Stimulated activated CD4-positive, alpha-beta T cell treated with anti-CD3 and anti-CD28 coated beads, Interleukin-1b, Interleukin-23, amount 100 ng/mL, for 24 hours (primary cell): ENCODE measurements around the gene CFL2.
"Not testable (repeated sequence)": the region's sequence is repeated elsewhere in the genome, so short reads cannot be mapped to it uniquely, and the experiment has no call there.

Source experiments
- DNase-seq, 4 experiments: peaks; one replicate each; pipeline ENCODE4 v3.0.0-alpha.2; 2020; ENCODE audit warnings: low read depth in 4 of 4, low spot score in 1 of 4

The CFL2 gene

DNA sequence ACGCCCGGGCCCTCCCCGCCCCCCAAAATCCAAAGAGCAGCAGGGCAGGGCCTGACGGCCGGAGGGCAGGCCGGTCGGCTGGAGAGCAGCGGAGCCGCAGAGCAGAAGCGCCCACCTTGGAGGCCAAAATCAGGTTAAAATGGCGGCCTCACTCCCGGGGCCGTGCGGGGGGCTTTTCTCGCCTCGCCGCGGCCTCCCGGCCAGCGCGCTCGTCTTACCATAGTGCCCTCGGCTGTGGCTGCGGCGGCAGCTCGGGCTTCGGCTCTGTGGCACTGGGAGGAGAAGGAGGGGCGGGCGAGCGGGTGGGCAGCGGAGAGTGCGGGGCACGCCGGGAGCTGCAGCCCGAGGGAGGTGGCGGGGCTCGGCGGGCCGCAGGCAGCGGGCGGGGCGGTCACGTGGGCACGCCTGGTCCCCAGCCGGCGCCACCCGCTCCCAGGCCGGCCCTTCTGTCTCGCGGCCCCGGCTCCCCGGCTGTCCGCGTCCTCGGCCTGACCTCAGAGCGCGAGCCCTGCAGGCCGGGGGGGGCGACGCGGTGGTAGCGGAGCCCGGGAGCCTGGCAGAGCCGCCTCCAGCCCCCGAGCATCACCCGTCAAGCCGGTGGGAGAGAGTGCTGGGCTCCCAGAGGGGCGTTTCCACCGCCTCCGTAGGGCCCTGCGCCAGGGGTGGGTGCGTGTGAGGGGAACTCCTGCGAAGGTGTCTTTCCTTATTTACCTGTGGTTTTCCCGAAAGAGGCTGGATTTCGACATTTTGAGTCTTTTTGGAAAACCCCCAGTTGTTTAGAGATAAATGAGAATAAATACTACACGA is at the start of gene CFL2:
CFL2 (minus strand) TSS at position 274 of the 807 bp plus-strand sequence; CDS start at position 221, 53 bp downstream.
- peak; percentile 21 to 68 (median 49) for DNase-seq

GRCh38 chr14:34755215-34755614 is 40.8 kb upstream of the CFL2 start:
- DNase-seq: no peak

DNA sequence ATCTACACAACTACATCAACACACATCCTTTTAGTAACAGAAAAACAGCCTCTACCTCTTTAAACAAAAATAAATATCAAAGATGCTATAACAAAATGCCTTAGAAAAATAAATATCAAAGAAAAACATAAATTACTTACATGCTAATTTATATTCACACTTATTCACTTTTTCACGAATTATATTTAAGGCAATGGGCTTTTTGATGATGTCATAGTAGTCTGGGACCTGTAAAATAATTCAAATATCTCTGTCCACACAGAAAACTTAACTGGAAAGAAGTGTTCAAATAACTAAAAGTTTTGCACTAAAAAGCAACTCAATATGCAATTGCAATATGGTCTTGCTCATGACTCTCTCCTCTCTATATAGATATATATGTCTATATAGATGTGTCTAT is 40.3 kb upstream of the CFL2 start:
- DNase-seq: no peak

- no peak for DNase-seq
Observed at GRCh38 chr14:34750670-34751069, 36.3 kb upstream of the CFL2 start.

DNA sequence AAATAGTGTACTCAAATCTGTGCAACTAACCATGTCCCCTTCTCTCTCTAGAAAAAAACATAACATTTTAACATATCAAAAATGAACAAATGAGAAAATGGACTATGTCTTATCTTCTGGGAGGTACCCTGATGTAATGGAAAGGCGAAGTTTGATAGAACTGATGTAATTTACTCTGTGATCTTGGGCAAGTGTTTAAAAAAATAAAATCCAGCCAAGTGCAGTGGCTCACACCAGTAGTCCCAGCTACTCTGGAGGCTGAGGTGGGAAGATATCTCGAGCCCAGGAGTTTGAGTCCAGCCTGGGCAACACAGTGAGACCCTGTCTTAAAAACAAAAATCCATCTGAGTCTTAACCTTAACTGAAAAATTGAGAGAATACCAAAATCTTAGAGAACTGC is 35.8 kb upstream of the CFL2 start:
- no peak for DNase-seq

DNA sequence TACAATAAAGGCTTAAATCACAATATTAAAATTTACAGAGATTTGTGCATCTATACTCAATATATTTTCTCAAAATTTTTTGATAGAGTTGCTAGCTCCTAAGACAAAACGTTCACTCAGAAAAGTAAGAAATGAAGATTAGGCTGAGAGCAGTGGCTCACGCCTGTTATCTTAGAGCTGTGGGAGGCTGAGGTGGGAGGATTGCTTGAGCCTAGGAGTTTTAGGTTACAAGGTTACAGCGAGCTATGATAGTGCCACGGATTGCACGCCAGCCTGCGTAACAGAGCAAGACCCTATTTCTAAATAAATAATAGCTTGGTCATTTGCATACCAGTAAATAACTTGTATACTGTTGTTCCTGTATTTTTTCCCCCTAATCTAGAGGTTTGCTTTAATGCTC is 35.0 kb upstream of the CFL2 start:
- no peak for DNase-seq

DNA sequence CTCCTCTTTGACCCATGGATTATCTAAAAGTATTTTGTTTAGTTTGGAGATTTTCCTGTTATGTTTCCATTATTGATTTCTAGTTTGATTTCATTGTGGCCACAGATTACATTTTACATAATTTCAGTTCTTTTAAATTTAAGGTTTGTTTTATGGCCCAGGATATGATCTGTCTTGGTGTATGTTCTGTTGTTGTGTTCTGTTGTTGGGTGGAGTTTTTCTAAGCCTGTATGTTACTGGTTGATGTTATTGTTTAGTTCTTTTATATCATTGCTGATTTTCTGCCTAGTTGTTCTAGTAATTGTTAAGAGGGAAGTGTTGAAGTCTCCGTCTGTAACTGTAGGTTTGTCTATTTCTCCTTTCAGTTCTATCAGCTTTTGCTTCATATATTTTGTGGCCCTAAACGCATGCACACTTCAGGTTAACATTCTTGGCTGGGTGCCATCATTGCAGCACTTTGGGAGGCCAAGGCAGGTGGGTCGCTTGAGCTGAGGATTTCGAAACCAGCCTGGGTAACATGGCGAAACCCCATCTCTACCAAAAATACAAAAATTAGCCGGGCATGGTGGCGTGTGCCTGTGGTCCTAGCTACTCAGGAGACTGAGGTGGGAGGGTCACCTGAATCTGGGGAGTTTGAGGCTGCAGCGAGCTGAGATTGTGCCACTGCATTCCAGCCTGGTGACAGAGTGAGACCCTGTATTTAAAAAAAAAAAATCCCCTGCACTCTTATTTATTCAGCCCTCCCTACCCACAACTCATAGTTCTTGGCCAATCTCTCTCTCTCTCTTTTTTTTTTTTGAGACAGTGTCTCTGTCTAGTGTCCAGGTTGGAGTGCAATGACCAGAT is 28.1 kb upstream of the CFL2 start:
- DNase-seq: no peak

GRCh38 chr14:34741840-34742239 is 27.4 kb upstream of the CFL2 start:
- no peak for DNase-seq

- DNase-seq: not testable (repeated sequence)
Observed at GRCh38 chr14:34740139-34740538, 25.7 kb upstream of the CFL2 start.

DNA sequence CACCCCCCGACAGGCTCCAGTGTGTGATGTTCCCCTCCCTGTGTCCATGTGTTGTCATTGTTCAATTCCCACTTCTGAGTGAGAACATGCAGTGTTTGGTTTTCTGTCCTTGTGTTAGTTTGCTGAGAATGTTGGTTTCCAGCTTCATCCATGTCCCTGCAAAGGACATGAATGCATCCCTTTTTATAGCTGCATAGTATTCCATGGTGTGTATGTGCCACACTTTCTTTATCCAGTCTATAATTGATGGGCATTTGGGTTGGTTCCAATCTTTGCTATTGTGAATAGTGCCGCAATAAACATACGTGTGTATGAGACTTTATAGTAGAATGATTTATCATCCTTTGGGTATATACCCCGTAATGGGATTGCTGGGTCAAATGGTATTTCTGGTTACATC is 22.7 kb upstream of the CFL2 start:
- not testable (repeated sequence) for DNase-seq

DNA sequence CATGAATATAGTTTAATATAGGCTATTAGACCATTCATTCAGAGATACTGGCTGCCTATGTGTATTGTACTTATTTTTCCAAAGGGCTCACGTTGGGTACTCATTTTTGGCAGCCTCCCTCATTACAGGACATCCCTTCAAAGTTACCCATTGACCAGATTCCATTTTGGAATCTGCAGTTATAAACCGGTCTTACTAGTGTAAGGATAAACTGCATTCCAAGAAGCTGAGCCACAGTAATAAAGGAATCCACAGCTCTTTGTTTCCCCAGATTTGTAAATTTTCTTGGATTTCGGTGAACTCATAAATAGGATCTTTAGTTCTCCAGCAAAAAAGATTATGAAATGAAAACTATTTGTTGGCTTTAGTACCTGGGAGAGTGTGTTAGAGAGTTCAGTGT is 18.9 kb upstream of the CFL2 start:
- DNase-seq: no peak

DNA sequence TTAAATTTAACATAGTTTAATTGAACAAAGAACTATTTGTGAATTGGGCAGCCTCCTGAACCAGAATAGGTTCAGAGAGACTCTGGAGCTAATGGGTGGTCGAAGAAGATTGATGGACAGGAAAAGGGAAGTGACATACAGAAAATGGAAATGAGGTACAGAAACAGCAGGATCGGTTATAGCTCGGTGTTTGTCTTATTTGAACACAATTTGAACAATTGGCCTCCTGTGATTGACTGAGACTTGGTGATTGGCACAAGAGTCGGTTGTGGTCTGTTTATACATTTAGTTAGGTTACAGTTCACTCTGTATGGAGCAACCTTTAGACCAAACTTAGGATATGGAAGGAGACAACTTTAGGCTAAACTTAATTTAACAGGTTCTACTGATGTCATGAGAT is 18.4 kb upstream of the CFL2 start:
- DNase-seq: no peak

- DNase-seq: no peak
Observed at GRCh38 chr14:34723867-34724266, 9.5 kb upstream of the CFL2 start.

DNA sequence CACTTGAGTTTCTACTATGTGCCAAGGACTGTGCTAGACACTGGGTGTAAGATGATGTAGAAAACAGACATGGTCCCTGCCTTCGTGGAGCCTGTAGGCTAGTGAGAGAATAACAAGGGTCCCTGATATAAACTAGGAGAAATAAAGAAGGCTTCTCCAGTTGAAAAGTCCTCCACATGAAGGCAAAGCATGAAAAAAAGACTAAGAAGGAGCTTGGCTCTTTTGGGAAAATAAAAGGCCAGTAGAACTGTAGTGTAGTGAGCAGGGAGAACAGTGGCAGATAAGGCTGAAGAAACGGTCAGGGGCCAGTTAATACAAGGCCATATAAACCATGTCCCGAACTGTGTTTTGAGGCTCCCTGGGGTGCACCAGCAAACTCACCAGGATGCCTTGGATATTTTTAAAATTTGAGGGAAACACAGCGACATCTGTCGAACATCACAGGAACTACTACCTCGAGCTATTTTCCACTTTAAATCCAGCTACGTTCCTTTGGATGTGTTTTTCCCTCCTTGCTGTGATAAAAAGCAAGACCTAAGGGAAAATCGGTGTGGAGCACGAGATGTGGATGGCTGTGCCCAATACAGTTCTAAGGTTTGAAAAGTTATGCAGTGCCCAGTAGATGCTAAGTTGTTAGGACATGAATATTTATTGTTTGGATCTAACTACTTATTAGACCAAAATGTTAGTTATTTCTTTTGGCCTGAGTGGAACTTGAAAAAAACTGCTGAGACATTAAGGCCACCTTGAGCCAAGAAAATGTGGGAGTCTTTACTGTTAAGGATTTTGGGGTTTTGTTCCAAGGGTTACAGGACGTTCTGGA is 8.5 kb upstream of the CFL2 start:
- DNase-seq: peak in 2 of 4 experiments; percentile 1 to 21

- DNase-seq: no peak
Observed at GRCh38 chr14:34721129-34721528, 6.7 kb upstream of the CFL2 start.

- DNase-seq: no peak
Observed at GRCh38 chr14:34718750-34719304, 4.4 kb upstream of the CFL2 start.

DNA sequence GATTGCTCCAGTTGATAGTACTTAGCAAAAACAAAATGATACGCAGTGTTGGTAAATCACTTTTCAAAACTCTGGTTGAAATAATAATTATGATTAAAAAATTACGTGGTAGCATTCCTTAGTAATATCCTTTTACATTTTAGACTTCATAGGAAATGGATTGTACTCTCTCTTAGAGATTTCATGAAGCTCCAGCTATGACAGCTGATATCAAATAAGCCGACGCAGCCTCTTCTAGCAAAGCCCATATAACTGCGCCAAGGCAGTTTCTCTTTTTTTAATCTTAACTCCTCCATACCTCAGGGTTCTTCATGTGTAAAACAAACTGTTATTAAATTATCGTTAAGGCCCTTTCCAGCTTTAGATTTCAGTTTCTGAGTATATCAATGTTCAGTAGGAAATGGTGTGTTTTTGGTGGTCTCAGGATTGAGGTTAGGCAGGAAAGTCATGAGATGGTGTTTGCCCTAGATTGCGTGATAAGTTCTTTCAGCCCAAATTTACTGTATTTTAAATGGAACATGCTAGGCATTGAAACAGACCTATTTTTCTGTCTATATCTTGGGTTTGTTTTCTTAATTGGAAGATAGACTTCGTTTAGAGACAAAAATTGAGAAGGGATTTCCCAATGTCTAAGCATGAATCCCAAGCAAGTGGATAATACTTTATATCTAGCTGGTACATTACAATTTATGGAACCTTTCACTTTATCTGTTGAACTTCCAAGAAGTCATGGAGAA is 902 bp upstream of the CFL2 start:
- no peak for DNase-seq

DNA sequence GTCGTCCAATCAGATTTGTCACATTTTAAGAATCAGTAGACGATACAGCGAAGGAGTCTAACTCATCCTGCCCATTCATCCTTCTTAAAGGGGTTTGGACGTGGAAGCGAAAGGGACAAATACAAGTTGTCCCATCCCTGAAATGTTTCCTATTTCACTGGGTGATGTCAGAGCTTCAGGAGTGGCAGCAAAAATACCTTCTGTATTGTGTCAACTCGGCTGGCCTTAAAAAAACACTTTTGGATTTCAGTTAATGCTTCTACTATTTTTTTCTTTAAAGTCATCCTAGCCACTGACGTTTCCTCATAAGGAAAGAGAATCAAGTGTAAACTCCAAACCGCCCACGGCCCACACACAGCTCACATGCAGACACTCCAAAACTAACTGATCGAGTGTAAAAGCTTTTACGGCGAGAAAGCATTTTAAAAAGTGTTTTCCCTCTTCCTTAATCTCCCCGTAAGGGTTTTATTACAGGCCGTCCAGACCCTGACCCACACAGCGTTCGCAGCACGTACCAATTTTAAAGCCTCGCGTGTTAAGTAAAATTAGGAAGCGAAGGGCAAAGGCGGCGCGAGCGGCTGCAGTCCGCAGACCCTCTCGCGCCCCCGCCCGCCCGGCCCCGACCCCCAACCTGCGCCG is 593 bp downstream of the CFL2 start:
- DNase-seq: peak; percentile 1 to 23 (median 16)

DNA sequence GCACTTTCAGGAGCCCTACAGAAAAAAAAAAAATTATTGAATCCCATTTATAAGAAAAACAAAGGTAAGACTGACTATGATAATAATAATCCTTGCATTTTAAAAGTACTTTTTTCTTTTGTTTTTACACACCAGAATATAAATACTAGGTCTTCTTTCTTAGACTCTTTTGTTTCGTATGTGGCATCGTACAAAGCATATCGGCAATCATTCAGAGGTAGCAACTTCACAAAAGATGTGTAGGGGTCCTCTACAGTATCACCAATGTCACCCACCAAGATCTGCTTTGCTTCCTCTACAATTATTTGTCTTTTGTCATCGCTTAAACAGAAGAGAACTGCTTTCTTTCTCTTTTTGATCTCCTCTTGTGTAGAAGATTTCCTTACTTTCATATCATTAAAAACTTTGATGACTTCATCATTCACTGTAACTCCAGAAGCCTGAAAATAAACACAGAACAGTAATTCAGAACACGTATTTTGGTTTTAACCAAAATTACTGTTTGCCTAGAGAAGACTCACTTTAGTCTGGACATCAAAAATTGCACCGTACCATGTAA is 1.2 kb downstream of the CFL2 start:
- no peak for DNase-seq
